ENCODE data around the gene VWA8.
"Not testable (repeated sequence)": the region's sequence is repeated elsewhere in the genome, so short reads cannot be mapped to it uniquely, and the experiment has no call there.

Gene VWA8

GRCh38 chr13:41675306-41675705 lies 285.6 kb downstream of the VWA8 start:
- DNase-seq, result no peak

DNA sequence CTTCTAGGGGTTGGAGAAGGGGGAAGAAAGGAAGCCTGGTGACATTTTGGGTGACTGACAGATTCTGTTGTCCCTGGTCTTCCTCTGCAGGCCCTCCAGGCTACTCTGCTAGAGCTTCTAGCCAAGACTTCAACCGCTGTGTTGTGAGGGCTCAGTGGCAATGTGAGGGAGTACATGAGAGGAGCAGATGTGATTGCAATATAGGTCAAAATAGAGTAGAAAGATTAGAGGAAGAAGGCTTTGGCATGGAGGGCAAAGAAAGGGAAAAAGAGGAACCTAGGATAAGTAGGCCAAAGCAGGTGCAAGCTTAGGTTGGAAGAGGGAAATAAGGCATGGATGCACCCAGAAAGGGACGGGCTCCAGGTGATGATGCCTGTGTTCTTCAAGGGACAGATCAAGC lies 286.7 kb downstream of the VWA8 start:
- no peak for DNase-seq

- DNase-seq, result peak; percentile 2
Observed at GRCh38 chr13:41673640-41674039, 287.3 kb downstream of the VWA8 start.

- no peak for DNase-seq
Observed at GRCh38 chr13:41670873-41671443, 290.0 kb downstream of the VWA8 start.

GRCh38 chr13:41668130-41668757 lies 292.7 kb downstream of the VWA8 start:
- peak; percentile 66 for DNase-seq

DNA sequence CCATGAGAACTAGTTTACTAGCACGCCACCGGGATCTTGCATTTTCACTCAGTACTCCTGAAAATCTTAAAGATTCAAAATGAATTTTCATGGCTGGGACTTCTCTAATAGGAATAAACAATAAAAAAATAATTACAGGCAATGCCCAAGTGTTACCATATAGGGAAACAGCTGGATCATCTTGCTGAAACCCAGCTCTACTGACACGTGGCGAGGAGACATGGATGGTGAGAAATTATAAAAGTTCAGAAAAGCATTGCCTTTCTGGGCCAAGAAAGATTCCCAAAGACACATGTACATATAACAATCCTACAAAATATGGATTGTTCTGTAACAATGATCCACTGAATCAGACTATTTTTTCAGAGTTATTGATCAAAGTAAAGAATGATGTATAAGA lies 294.3 kb downstream of the VWA8 start:
- DNase-seq, result no peak

- no peak for DNase-seq
Observed at GRCh38 chr13:41660411-41660810, 300.5 kb downstream of the VWA8 start.

- no peak for DNase-seq
Observed at GRCh38 chr13:41658057-41658661, 302.8 kb downstream of the VWA8 start.

DNA sequence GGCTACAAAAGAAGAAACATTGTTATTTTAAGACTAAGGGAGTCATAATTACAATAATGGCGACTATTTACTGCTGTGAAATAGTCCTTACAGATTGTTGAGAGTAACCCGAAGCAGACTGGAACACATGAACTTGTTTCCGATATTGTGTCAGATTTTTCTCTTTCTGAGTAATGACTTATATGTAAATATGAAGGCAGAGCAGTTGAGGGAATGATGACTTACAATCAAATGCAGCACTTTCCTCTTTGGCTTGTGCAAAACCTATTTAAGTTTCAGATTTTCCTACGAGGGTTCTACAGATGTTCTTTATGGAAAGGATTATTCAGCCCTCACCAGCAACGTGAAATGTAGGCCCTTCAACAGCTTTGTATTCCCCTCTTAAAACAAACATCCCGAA lies 304.9 kb downstream of the VWA8 start:
- no peak for DNase-seq

- DNase-seq, result no peak
Observed at GRCh38 chr13:41654796-41655195, 306.1 kb downstream of the VWA8 start.

DNA sequence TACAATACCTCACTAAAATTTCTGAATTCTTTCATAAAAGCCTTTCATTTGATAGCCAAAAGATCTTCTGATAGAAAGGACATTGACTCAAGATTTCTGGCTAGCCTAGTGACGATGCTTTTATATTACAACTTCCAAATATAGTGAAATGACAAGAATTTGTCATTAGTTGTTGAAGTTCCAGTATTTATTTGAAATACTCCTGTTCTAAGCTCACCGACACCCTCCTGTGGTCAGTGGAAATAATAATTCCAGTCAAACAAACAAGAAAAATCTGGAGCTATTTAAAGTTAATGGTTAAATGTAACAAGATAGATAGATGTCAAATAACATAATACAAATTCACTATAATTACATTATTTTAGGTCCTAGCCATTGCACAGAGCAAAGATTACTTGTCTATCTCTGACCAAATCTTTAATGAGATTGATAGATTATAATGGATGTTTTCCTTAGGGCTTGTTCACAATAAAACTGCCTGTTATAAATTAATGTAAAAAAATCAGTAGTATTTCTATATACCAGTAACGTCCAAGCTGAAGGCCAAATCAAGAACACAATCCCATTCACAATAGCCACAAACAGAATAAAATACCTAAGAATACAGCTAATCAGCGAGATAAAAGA lies 308.1 kb downstream of the VWA8 start:
- peak; percentile 10 for DNase-seq

DNA sequence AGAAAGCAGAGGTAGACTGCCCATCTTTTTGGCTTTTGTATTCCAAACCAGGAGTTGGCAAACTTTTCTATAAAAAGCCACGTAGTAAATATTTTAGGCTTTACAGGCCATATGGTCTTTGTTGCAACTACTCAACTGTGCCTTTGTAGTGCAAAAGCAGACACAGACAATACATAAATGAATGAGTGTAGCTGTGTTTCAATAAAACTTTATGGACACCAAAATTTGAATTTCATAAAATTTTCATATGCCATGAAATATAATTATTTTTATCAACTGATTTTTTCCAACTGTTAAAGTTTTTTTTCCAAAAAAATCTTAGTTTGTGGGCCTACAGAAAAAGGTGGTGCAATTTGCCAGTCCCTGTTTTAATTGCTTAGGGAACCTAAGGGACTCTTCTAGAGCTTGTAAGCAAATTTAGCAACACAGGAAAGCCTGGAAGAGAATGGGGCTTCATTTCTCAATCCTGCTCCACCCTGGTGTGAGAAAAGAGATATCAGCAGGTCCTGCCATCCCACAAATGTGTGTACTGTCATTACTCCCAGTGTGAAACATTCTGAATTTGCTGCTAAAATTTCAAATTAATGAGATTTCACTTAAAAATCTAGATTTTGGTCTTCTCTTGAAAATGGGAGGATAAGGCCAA lies 309.4 kb downstream of the VWA8 start:
- DNase-seq, result no peak

- DNase-seq, result no peak
Observed at GRCh38 chr13:41650706-41651105, 310.2 kb downstream of the VWA8 start.

DNA sequence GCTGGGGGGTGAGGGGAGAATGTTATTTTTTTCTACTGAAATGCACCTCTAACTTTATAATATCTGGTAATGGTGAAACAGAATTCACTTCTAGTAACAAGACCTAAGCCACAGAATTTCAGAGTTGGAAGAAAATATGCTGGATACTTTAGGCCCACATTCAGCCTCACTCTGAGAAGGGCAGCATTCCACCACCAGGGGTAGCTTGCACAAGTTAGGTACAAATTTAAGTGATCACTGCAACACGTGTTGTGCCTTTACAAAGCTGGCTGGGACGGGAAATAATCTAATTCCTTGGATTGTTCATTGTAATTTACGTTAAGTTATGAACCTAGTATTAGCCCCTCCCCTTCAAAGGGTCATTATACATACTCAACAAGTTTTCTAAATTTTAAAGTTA lies 311.2 kb downstream of the VWA8 start:
- DNase-seq, result no peak

GRCh38 chr13:41648314-41648935 lies 312.5 kb downstream of the VWA8 start:
- no peak for DNase-seq

- DNase-seq, result not testable (repeated sequence)
Observed at GRCh38 chr13:41647699-41648313, 313.1 kb downstream of the VWA8 start.

DNA sequence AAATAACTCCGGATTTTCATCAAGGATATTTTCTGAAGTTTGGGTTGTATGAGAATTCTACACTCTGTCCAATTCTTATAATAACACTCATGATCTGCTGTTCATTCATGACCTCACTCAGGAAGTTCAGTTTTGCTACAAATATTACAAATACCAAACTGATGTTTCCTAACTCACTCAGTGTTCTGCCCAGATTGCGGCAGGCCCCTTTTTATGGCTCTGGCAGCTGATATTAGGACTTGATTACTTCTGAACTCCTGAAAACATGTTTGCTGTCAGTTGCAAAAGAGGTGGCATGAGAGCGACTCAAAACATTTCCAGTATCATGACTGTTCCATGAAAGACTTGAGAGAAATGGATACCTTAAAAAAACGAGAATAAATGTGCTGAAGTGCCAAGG lies 315.6 kb downstream of the VWA8 start:
- no peak for DNase-seq

DNA sequence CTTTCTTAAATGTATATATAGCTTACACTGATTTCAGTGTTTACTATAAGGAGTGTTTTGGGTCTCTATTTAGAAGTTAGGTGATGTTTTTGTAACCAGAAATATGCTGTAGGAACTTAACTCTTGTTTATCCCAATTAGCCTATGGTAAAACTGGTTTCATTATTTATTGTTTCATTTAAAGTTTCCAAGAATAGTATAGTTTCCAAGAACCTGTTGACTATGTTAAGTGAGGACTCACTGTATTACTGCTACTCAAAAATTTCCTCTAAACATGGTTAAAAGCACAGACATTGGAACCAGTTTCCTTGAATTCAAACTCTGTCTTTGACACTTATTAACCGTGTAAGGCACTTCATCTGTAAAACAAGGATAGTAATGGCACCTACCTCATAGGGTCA lies 316.2 kb downstream of the VWA8 start:
- no peak for DNase-seq

DNA sequence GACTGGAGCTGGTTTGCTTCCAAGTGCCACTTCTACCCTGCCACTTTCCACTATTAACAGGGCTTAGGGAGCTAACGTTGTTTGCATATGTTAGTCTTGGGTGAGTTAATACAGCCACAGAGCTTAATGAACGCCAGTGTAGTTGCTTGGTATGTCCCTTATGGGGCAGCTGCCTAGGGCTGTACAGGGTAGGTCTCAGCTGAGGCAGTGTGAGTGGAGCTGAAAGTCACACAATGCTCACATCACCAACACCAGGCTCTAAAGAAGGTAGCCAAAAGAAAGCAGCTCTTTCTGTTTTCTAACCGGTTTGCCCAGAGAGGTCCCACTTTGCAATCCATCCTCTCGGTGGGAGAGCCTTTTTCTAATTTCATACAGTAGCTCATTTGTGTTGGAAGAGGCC lies 317.4 kb downstream of the VWA8 start:
- DNase-seq, result no peak

- DNase-seq, result no peak
Observed at GRCh38 chr13:41641961-41642360, 318.9 kb downstream of the VWA8 start.

DNA sequence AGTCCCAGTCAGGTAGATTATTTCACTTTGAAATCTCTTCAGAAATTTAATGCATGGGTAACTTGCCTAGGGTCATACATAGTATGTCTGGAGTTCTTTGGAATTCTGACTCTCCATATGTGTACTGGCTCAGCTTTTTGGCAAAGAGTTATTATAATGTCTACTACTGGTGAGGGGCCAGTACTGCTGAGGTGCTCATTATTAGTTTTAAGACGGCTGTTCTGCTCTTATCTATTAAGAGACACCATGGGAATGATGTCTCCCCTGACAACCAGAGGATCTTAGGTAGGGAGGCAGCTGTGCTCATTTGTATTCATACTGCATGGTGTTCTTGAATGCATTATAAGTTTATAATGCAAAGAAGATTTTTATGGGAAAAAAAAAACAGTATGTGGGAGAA lies 319.5 kb downstream of the VWA8 start:
- no peak for DNase-seq

DNA sequence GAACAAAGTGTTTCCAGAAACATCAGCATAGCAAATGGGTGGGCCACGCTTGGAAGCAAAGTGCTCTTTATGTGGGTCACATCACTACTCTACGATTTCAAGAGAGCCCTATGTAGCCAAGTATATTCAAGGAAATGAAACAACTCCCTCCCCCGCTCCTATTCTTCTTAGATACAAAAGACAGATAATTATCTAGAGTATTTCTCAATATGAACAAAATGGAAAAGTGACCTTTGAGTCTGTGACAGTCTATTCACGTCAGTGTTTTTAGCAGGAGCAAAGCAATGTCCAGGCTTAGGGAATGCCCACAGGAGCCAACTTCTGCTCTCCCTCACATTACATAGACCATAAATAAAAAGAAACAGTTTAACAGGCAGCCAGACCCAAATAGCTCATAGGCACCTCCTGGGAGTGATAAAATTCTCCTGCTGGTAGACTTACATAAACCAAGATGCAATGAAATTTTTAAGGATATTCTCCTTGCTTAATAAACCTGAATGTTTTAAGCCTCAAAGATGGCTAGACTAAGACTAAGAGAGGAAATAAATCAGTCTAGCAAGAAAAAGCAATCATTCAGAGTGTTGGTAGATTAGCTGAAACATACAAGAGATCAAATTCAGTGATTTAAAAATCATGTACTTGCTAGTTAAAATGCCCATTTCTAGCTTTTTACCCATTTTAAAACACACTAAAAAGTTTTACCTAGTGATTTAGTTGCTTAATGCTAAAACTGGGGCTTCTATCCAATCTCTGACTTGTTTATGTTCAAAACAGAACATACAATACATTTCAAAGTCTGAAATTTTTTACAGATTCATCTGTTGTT lies 320.7 kb downstream of the VWA8 start:
- DNase-seq, result no peak
